Measurements from ENCODE around the gene NRIP3. TPM values are rescaled to one million over a fixed set of nuclear protein-coding genes. Genes with fewer than 3 reads are reported as not detected.

NRIP3 gene
- total RNA-seq, 1 experiment from 2014 or later, result 22.8 TPM

DNA sequence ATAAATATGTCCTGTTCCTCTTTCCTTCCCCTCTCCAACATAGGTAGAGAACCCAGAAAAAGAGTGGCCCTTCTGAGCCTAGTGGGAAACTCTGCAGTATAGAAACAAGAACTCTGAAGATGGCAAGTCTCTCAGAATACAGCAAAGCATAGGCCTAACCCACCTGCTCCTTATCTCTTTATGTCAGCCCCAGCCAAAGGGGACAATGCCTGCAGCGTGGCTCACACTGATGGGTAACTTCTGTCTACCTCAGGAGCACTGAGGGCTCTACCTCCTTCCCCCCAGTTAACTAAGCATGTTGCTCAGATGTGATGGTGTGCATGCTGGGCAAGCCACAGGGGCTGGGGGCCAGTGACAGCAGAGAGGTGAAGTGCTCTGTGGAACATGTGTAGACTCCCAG lies 4.9 kb upstream of the NRIP3 start:
- DNase-seq (ENCODE audit: low read depth, low spot score) (no peak), ATAC-seq (no peak)
- H3K4me1 ChIP-seq (ENCODE audit: control insufficient read depth, insufficient read depth, low read length), result no peaks in the 10 kb centered on the region
- no peaks in the 10 kb centered on the region for H3K9me3 ChIP-seq (ENCODE audit: control insufficient read depth, insufficient read depth, low read depth, low read length)
- intact Hi-C loops (cut with micrococcal nuclease; ENCODE audit: unreplicated experiment), result no loop called here
- POLR2A ChIA-PET, result no interaction called here
- no peaks in the 10 kb centered on the region for H3K36me3 ChIP-seq (ENCODE audit: control insufficient read depth, insufficient read depth, low read length)
- H3K27me3 ChIP-seq (ENCODE audit: control insufficient read depth, insufficient read depth, low read length), result no peaks in the 10 kb centered on the region
- no peak overlapping the region for H3K4me3 ChIP-seq (ENCODE audit: low read depth in 2 of 2, low read length in 2 of 2)
- in situ Hi-C loops (cut with HindIII; ENCODE audit: low pct_unique_long_range_greater_than_20kb, low sequenced_read_pairs), result no loop called here
- no TSS peak for BruUV-seq (replicated peaks)
- no peak overlapping the region for H3K27ac ChIP-seq (ENCODE audit: low read length)
- TF ChIP-seq, protein P1, sequence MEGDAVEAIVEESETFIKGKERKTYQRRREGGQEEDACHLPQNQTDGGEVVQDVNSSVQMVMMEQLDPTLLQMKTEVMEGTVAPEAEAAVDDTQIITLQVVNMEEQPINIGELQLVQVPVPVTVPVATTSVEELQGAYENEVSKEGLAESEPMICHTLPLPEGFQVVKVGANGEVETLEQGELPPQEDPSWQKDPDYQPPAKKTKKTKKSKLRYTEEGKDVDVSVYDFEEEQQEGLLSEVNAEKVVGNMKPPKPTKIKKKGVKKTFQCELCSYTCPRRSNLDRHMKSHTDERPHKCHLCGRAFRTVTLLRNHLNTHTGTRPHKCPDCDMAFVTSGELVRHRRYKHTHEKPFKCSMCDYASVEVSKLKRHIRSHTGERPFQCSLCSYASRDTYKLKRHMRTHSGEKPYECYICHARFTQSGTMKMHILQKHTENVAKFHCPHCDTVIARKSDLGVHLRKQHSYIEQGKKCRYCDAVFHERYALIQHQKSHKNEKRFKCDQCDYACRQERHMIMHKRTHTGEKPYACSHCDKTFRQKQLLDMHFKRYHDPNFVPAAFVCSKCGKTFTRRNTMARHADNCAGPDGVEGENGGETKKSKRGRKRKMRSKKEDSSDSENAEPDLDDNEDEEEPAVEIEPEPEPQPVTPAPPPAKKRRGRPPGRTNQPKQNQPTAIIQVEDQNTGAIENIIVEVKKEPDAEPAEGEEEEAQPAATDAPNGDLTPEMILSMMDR (IDR thresholded peaks at IDR 0.05), result no peak
- TF ChIP-seq POLR2AphosphoS5 (IDR thresholded peaks at IDR 0.05; ENCODE audit: low read depth, low read length) (no peak), TCF7L2 (IDR thresholded peaks at IDR 0.05; ENCODE audit: low read depth, low read length) (no peak), SIN3A (IDR thresholded peaks at IDR 0.05; ENCODE audit: borderline replicate concordance, insufficient read depth, low read depth, low read length) (no peak)
- TF ChIP-seq, protein P2, sequence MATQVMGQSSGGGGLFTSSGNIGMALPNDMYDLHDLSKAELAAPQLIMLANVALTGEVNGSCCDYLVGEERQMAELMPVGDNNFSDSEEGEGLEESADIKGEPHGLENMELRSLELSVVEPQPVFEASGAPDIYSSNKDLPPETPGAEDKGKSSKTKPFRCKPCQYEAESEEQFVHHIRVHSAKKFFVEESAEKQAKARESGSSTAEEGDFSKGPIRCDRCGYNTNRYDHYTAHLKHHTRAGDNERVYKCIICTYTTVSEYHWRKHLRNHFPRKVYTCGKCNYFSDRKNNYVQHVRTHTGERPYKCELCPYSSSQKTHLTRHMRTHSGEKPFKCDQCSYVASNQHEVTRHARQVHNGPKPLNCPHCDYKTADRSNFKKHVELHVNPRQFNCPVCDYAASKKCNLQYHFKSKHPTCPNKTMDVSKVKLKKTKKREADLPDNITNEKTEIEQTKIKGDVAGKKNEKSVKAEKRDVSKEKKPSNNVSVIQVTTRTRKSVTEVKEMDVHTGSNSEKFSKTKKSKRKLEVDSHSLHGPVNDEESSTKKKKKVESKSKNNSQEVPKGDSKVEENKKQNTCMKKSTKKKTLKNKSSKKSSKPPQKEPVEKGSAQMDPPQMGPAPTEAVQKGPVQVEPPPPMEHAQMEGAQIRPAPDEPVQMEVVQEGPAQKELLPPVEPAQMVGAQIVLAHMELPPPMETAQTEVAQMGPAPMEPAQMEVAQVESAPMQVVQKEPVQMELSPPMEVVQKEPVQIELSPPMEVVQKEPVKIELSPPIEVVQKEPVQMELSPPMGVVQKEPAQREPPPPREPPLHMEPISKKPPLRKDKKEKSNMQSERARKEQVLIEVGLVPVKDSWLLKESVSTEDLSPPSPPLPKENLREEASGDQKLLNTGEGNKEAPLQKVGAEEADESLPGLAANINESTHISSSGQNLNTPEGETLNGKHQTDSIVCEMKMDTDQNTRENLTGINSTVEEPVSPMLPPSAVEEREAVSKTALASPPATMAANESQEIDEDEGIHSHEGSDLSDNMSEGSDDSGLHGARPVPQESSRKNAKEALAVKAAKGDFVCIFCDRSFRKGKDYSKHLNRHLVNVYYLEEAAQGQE (IDR thresholded peaks at IDR 0.05; ENCODE audit: insufficient read depth in 1 of 2, low read depth in 2 of 2, low read length in 1 of 2), result no peak
- CTCF ChIA-PET, result no interaction called here

DNA sequence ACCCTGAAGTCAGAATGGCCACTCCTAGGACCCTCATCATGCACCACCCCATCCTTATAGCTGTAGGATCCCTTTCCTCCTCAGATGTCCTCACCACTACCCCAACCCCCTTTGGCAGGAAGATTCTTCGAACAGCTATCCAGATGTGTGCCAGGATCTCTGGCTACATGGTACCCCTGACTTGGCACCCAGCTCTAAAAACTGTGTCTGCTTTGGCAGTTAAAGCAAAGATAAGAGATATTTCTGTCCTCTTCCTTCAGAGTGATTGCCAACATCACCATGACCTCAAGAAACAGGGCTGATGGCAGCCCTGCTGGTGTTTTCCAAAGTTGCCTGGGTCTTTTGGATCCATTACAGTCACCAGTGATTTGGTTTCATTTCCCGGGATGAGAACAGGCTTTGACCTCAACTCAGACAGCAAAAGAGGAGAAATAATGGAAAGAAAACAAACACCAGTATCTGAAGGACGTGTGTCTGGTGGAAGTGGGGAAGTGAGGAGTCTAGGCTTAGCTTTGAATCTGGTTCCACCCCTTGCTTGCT lies 4.3 kb upstream of the NRIP3 start:
- Histone ChIP-seq H3K4me1 (ENCODE audit: control insufficient read depth, insufficient read depth, low read length) (peaks cover 3% of the 10 kb centered on the region), H3K4me3 (ENCODE audit: low read depth in 2 of 2, low read length in 2 of 2) (no peak overlapping the region), H3K27me3 (ENCODE audit: control insufficient read depth, insufficient read depth, low read length) (no peaks in the 10 kb centered on the region), H3K36me3 (ENCODE audit: control insufficient read depth, insufficient read depth, low read length) (no peaks in the 10 kb centered on the region), H3K27ac (ENCODE audit: low read length) (no peak overlapping the region), H3K9me3 (ENCODE audit: control insufficient read depth, insufficient read depth, low read depth, low read length) (no peaks in the 10 kb centered on the region)
- intact Hi-C loops (cut with micrococcal nuclease; ENCODE audit: unreplicated experiment), result no loop called here
- TF ChIP-seq, protein P2 (IDR thresholded peaks at IDR 0.05; ENCODE audit: insufficient read depth in 1 of 2, low read depth in 2 of 2, low read length in 1 of 2), result no peak
- TF ChIP-seq TCF7L2 (IDR thresholded peaks at IDR 0.05; ENCODE audit: low read depth, low read length), result no peak
- TF ChIP-seq, protein P1 (IDR thresholded peaks at IDR 0.05), result no peak
- TF ChIP-seq SIN3A (IDR thresholded peaks at IDR 0.05; ENCODE audit: borderline replicate concordance, insufficient read depth, low read depth, low read length), result no peak
- no peak for TF ChIP-seq POLR2AphosphoS5 (IDR thresholded peaks at IDR 0.05; ENCODE audit: low read depth, low read length)
- POLR2A ChIA-PET, result no interaction called here
- DNase-seq (ENCODE audit: low read depth, low spot score) (no peak), ATAC-seq (no peak)
- no TSS peak for BruUV-seq (replicated peaks)
- CTCF ChIA-PET, result no interaction called here
- in situ Hi-C loops (cut with HindIII; ENCODE audit: low pct_unique_long_range_greater_than_20kb, low sequenced_read_pairs), result no loop called here

Measured in Panc1 (cell line).